LNCAP (cell line): ENCODE measurements around the gene KIFC1.
A peak's percentile ranks its signal among the peaks of the same experiment; 100 is the strongest.

Source experiments
- TF ChIP-seq, protein P1 (sequence below): fragments of 450-650 bp; IDR thresholded peaks from 2 replicates; pipeline ENCODE4 v1.5.1; 2017; ENCODE audit warnings: mild to moderate bottlenecking

KIFC1 gene

DNA sequence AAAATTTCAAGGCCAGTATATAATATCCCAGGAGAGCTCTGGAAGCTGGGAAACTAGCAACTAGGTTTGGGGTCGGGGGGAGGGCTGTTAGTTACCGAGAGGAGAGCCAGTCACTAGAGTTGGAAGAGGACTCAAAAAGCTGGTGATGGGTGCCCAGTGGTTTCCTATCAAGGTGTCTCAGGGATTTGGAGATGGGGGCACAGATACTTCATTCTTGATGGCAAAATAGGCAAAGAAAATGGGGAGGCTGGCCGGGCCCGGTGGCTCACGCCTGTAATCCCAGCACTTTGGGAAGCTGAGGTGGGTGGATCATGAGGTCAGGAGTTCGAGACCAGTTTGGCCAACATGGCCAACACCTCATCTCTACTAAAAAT, 20.0 kb downstream of the KIFC1 start:
- TF ChIP-seq, protein P1, sequence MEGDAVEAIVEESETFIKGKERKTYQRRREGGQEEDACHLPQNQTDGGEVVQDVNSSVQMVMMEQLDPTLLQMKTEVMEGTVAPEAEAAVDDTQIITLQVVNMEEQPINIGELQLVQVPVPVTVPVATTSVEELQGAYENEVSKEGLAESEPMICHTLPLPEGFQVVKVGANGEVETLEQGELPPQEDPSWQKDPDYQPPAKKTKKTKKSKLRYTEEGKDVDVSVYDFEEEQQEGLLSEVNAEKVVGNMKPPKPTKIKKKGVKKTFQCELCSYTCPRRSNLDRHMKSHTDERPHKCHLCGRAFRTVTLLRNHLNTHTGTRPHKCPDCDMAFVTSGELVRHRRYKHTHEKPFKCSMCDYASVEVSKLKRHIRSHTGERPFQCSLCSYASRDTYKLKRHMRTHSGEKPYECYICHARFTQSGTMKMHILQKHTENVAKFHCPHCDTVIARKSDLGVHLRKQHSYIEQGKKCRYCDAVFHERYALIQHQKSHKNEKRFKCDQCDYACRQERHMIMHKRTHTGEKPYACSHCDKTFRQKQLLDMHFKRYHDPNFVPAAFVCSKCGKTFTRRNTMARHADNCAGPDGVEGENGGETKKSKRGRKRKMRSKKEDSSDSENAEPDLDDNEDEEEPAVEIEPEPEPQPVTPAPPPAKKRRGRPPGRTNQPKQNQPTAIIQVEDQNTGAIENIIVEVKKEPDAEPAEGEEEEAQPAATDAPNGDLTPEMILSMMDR, result no peak

DNA sequence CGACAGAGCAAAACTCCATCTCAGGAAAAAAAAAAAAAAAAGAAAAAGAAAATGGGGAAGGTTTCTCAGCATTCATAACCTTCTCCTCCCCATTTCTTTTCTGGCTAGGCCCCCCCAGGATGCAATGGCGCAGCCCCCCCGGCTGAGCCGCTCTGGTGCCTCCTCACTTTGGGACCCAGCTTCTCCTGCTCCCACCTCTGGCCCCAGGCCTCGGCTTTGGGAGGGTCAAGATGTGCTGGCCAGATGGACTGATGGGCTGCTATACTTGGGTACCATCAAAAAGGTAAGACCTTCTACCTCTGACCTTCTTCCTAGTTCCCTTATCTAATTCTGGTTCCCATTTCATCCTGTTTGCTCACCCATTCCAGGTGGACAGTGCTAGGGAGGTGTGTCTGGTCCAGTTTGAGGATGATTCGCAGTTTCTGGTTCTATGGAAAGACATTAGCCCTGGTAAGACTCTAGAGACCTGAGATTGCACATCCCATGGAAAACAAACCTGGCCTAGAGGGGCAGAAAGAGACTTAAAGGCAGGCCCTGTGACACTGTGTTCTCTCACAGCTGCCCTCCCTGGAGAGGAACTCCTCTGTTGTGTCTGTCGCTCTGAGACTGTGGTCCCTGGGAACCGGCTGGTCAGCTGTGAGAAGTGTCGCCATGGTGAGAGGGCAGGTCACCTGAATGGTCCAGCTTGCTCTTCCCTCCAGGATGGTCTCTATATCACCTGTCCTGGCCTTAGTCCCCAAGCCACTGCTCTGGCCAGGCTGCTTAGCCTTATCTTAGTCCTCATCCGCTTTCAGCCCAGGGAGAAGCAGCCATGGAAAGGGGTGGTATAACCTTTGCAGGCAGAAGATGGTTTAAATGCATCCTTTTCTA, 20.8 kb downstream of the KIFC1 start:
- TF ChIP-seq, protein P1, result no peak

DNA sequence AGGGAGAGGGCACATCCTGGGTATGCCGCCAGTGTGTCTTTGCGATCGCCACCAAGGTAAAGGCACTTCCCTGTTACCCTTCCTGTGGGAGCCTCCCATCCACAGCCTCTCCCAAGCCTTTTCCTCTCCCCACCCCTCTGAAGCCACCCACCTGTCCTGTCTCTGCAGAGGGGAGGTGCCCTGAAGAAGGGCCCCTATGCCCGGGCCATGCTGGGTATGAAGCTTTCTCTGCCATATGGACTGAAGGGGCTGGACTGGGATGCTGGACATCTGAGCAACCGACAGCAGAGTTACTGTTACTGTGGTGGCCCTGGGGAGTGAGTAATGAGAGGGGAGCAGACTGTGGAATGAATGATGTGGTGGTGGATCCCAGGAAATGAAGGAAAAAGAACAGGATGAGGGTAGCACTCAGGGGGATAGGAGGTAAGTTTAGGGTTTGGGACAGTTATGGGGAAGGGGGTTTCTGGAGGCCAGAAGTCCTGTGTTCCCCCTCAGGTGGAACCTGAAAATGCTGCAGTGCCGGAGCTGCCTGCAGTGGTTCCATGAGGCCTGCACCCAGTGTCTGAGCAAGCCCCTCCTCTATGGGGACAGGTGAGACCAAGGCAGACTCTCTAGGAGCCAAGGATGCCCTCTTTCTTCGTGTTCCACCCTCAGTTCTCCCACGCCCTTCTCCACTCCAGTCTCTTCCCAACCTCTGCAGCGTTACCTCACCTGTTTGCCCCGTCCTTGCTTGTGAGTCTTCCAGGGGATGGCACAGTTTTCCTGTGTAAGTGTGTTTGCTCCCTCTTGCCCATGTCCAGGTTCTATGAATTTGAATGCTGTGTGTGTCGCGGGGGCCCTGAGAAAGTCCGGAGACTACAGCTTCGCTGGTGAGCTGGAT, 21.9 kb downstream of the KIFC1 start:
- TF ChIP-seq, protein P1, result no peak

DNA sequence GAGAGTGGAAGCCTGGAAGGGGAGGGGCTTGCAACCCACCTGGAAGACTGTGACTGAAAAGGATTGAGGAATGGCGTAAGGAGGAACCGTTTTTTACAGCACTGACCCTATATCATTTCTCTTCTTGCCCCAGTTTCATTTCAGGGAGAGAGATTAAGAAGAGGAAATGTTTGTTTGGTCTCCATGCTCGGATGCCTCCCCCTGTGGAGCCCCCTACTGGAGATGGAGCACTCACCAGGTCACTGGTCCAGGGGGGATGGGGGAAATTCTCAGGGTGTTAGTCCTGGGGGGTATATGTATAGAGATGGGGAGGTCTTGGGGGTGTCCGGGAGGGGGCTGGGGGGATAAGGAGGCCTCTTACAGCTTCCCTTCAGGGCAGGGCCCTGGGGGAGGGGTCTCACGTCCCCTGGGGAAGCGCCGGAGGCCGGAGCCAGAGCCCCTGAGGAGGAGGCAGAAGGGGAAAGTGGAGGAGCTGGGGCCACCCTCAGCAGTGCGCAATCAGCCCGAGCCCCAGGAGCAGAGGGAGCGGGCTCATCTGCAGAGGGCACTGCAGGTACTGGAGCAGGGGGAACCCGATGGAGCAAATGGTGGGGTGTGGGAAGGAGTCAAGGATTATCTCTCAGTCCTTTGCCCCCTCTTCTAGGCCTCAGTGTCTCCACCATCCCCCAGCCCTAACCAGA, 23.1 kb downstream of the KIFC1 start:
- TF ChIP-seq, protein P1, result peak; percentile 30; the same call in 1 of the 2 replicates

DNA sequence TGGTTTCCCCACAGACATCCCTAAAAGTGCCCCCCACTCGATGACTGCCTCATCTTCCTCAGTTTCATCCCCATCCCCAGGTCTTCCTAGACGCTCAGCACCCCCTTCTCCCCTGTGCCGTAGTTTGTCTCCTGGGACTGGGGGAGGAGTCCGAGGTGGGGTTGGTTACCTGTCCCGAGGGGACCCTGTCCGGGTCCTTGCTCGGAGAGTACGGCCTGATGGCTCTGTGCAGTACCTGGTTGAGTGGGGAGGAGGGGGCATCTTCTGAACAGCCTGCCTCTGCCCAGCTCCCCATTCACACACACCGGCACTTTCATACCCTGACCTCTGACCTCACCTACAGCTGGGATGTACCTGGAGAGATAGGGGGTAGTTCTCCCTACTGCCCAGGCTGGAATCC, 24.2 kb downstream of the KIFC1 start:
- TF ChIP-seq, protein P1, result no peak

DNA sequence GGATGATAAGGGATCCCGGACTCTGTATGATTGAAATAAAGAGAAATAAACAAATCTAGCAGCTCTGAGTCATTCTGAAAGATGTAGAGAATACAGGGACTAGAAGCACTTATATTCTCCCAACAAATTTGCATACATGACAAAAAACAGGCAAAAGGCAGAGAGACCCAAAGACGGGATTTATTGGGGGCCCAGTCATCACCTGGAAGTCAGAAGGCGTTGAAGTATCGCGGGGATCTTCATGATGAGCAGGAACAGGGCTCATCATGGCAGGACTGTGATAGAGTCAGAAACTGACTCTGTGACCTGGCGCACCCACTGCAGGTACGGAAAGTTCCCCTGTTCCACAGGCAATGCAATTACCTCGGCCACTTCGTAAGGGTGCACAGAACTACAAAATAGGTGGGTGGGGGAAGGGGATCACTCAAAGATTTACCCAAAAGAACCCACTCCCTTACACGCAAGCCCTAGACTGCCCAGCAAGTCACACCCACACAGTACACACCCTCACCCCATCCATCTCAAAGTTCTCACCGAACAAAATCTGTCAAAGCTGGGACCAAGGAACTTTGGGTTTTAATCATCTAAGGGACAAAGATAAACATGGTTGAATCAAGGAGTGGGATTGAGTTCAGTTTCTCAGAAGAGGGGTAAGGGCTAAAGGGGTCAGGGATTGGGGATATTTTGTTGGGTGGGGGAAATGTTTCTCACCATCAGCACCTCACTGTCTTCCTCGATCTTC, 24.9 kb downstream of the KIFC1 start:
- TF ChIP-seq, protein P1, result no peak
